ENCODE measurements around the gene KCNE5. TPM values are rescaled to one million over a fixed set of nuclear protein-coding genes. Genes with fewer than 3 reads are reported as not detected.
"Not testable (repeated sequence)": the region's sequence is repeated elsewhere in the genome, so short reads cannot be mapped to it uniquely, and the experiment has no call there.

The KCNE5 gene
- total RNA-seq, 2 experiments from 2014 or later: not detected

DNA sequence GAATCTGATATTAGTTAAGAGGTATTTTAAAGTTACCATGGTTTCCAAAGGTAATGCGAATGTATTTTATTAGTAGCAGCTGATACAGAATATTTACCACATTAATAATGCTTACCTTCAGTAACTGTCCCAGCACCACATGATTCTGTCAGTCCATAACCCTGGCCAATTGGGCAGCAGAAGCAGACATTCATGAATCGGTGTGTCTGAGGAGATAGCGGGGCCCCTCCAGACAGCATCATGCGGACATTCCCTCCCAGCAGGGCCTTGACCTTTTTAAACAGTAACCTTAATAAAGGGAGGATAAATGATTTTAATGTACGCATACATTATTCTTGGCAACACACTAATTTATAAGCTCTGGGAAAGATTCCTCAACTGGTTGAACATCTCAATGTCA, 43.0 kb upstream of the KCNE5 start:
- no peak for ATAC-seq (ENCODE audit: poor library complexity)
- no peaks in the 10 kb centered on the region for H3K4me1 Mint-ChIP-seq (ENCODE audit: low read depth)
- H3K36me3 ChIP-seq (ENCODE audit: insufficient read depth, low read length): peaks cover 39% of the 10 kb centered on the region
- ChIA-PET POLR2A (no interaction called here), CTCF (no interaction called here)
- H3K4me3 ChIP-seq (ENCODE audit: low read length): no peak overlapping the region
- no peaks in the 10 kb centered on the region for H3K27me3 ChIP-seq (ENCODE audit: control insufficient read depth in 1 of 2, insufficient read depth in 2 of 2, low read length in 2 of 2)
- H3K27me3 Mint-ChIP-seq: no peaks in the 10 kb centered on the region
- intact Hi-C loops (cut with DNase I, micrococcal nuclease): no loop called here
- peaks cover 67% of the 10 kb centered on the region for H3K36me3 Mint-ChIP-seq (ENCODE audit: low read depth)
- no peak overlapping the region for H3K27ac Mint-ChIP-seq
- no peaks in the 10 kb centered on the region for H3K9me3 Mint-ChIP-seq
- no peak overlapping the region for H3K27ac ChIP-seq (ENCODE audit: low read depth in 1 of 2, low read length in 2 of 2)
- H3K4me3 Mint-ChIP-seq: no peak overlapping the region
- H3K9me3 ChIP-seq (ENCODE audit: control insufficient read depth in 1 of 2, insufficient read depth in 1 of 2, low read length in 2 of 2): no peaks in the 10 kb centered on the region
- no peaks in the 10 kb centered on the region for H3K4me1 ChIP-seq (ENCODE audit: insufficient read depth, low read length)
- DNase-seq: no peak
- TF ChIP-seq, protein P1, sequence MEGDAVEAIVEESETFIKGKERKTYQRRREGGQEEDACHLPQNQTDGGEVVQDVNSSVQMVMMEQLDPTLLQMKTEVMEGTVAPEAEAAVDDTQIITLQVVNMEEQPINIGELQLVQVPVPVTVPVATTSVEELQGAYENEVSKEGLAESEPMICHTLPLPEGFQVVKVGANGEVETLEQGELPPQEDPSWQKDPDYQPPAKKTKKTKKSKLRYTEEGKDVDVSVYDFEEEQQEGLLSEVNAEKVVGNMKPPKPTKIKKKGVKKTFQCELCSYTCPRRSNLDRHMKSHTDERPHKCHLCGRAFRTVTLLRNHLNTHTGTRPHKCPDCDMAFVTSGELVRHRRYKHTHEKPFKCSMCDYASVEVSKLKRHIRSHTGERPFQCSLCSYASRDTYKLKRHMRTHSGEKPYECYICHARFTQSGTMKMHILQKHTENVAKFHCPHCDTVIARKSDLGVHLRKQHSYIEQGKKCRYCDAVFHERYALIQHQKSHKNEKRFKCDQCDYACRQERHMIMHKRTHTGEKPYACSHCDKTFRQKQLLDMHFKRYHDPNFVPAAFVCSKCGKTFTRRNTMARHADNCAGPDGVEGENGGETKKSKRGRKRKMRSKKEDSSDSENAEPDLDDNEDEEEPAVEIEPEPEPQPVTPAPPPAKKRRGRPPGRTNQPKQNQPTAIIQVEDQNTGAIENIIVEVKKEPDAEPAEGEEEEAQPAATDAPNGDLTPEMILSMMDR (IDR thresholded peaks at IDR 0.05): no peak

DNA sequence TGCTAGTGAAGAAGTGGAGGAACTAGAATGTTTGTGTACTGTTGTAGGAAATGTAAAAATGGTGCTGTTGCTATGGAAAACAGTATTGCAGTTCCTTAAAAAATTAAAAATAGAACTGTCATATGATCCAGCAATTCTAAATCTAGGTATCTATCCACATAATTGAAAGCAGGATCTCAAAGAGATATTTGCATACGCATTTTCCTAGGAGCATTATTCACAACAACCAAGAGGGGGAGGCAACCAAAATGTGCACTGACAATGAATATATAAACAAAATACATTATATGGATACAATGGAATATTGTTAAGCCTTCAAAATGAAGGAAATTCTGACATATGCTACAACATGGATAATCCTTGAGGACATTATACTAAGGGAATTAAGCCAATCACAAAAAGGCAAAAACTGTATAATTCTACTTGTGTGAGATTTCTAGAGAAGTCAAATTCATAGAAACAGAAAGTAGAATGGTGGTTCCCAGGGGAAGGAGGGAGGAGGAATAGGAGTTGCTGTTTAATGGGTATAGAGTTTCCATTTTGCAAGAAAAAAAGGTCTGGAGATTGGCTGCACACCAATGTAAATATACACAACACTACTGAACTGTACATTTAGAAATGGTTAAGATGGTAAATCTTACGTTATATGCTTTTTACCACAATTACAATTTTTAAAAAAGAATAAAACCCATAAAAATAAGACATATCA, 35.6 kb upstream of the KCNE5 start:
- H3K4me3 ChIP-seq (ENCODE audit: low read length): no peak overlapping the region
- ChIA-PET POLR2A (no interaction called here), CTCF (no interaction called here)
- Mint-ChIP-seq H3K4me1 (ENCODE audit: low read depth) (peaks cover 5% of the 10 kb centered on the region), H3K27ac (no peak overlapping the region), H3K4me3 (no peak overlapping the region), H3K27me3 (no peaks in the 10 kb centered on the region), H3K9me3 (no peaks in the 10 kb centered on the region), H3K36me3 (ENCODE audit: low read depth) (peaks cover 87% of the 10 kb centered on the region)
- H3K36me3 ChIP-seq (ENCODE audit: insufficient read depth, low read length): peaks cover 57% of the 10 kb centered on the region
- H3K27ac ChIP-seq (ENCODE audit: low read depth in 1 of 2, low read length in 2 of 2): no peak overlapping the region
- no peaks in the 10 kb centered on the region for H3K4me1 ChIP-seq (ENCODE audit: insufficient read depth, low read length)
- TF ChIP-seq, protein P1 (IDR thresholded peaks at IDR 0.05): no peak
- no peaks in the 10 kb centered on the region for H3K27me3 ChIP-seq (ENCODE audit: control insufficient read depth in 1 of 2, insufficient read depth in 2 of 2, low read length in 2 of 2)
- intact Hi-C loops (cut with DNase I, micrococcal nuclease): no loop called here
- no peak for DNase-seq
- H3K9me3 ChIP-seq (ENCODE audit: control insufficient read depth in 1 of 2, insufficient read depth in 1 of 2, low read length in 2 of 2): peaks cover 0 to 7% of the 10 kb centered on the region in 2 experiments
- ATAC-seq (ENCODE audit: poor library complexity): no peak

DNA sequence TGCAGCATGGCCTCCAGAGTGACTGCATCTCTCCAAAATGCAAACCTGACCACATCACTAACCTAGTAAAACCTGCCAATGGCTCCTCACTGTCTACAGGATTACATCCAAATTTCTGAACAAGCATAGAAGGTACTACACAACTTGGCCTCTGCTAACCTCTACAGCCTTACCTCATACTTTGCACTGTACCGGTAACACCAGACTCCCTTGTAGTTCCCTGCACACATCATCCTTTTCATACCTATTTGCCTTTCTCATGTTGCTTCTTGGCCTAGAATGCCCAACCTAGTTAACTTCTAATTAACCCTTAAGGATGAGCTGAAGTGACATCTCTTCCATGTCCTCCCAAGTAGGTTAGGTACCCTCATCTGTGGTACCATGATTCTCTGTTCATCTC, 33.4 kb upstream of the KCNE5 start:
- Histone ChIP-seq H3K36me3 (ENCODE audit: insufficient read depth, low read length) (peaks cover 45% of the 10 kb centered on the region), H3K4me1 (ENCODE audit: insufficient read depth, low read length) (no peaks in the 10 kb centered on the region), H3K27me3 (ENCODE audit: control insufficient read depth in 1 of 2, insufficient read depth in 2 of 2, low read length in 2 of 2) (no peaks in the 10 kb centered on the region), H3K4me3 (ENCODE audit: low read length) (no peak overlapping the region), H3K27ac (ENCODE audit: low read depth in 1 of 2, low read length in 2 of 2) (no peak overlapping the region), H3K9me3 (ENCODE audit: control insufficient read depth in 1 of 2, insufficient read depth in 1 of 2, low read length in 2 of 2) (peaks cover 0 to 7% of the 10 kb centered on the region in 2 experiments)
- no peak for ATAC-seq (ENCODE audit: poor library complexity)
- no peak overlapping the region for H3K27ac Mint-ChIP-seq
- peaks cover 5% of the 10 kb centered on the region for H3K4me1 Mint-ChIP-seq (ENCODE audit: low read depth)
- intact Hi-C loops (cut with DNase I, micrococcal nuclease): no loop called here
- TF ChIP-seq, protein P1 (IDR thresholded peaks at IDR 0.05): no peak
- ChIA-PET POLR2A (no interaction called here), CTCF (no interaction called here)
- H3K36me3 Mint-ChIP-seq (ENCODE audit: low read depth): peaks cover 82% of the 10 kb centered on the region
- no peaks in the 10 kb centered on the region for H3K9me3 Mint-ChIP-seq
- H3K4me3 Mint-ChIP-seq: no peak overlapping the region
- H3K27me3 Mint-ChIP-seq: no peaks in the 10 kb centered on the region
- no peak for DNase-seq

DNA sequence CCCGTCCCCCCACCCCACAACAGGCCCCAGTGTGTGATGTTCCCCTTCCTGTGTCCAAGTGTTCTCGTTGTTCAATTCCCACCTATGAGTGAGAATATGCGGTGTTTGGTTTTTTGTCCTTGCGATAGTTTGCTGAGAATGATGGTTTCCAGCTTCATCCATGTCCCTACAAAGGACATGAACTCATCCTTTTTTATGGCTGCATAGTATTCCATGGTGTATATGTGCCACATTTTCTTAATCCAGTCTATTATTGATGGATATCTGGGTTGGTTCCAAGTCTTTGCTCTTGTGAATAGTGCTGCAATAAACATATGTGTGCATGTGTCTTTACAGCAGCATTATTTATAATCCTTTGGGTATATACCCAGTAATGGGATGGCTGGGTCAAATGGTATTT, 32.4 kb upstream of the KCNE5 start:
- H3K27me3 Mint-ChIP-seq; H3K4me3 Mint-ChIP-seq; POLR2A ChIA-PET; H3K4me1 ChIP-seq (ENCODE audit: insufficient read depth, low read length); H3K4me3 ChIP-seq (ENCODE audit: low read length); intact Hi-C loops (cut with DNase I, micrococcal nuclease); H3K27ac Mint-ChIP-seq; ATAC-seq (ENCODE audit: poor library complexity); DNase-seq; H3K4me1 Mint-ChIP-seq (ENCODE audit: low read depth); H3K9me3 Mint-ChIP-seq; H3K27me3 ChIP-seq (ENCODE audit: control insufficient read depth in 1 of 2, insufficient read depth in 2 of 2, low read length in 2 of 2); H3K9me3 ChIP-seq (ENCODE audit: control insufficient read depth in 1 of 2, insufficient read depth in 1 of 2, low read length in 2 of 2); H3K27ac ChIP-seq (ENCODE audit: low read depth in 1 of 2, low read length in 2 of 2); CTCF ChIA-PET: not testable (repeated sequence)
- H3K36me3 Mint-ChIP-seq (ENCODE audit: low read depth): peaks cover 72% of the 10 kb centered on the region
- peaks cover 36% of the 10 kb centered on the region for H3K36me3 ChIP-seq (ENCODE audit: insufficient read depth, low read length)

Measured in CD4-positive, alpha-beta T cell (primary cell).